ENCODE measurements around the gene RAB3IL1.

RAB3IL1 gene

GRCh38 chr11:61923166-61924063, 6.0 kb upstream of the RAB3IL1 start:
- no peaks in the 10 kb centered on the region for H3K79me2 ChIP-seq (ENCODE audit: insufficient read depth, low read depth)
- no peak for TF ChIP-seq CTCF (conservative IDR thresholded peaks at IDR 0.05; ENCODE audit: low read depth, low read length)
- H3K4me1 ChIP-seq (ENCODE audit: low read depth, poor library complexity, severe bottlenecking), result no peaks in the 10 kb centered on the region
- no peak overlapping the region for H3K9ac ChIP-seq
- H3K4me2 ChIP-seq, result no peak overlapping the region
- no peak overlapping the region; the same call in 1 of the 2 replicates for H2AFZ ChIP-seq (ENCODE audit: low read depth)
- H4K20me1 ChIP-seq (ENCODE audit: insufficient read depth), result no peaks in the 10 kb centered on the region
- no peak overlapping the region for H3K4me3 ChIP-seq (IDR thresholded peaks at IDR 0.05; ENCODE audit: insufficient read depth, low read depth, low read length)
- H3K27ac ChIP-seq, result no peak overlapping the region
- H3K36me3 ChIP-seq (ENCODE audit: insufficient read depth), result no peaks in the 10 kb centered on the region
- H3K27me3 ChIP-seq (ENCODE audit: insufficient read depth, low read depth), result no peaks in the 10 kb centered on the region

GRCh38 chr11:61922539-61922938, 5.2 kb upstream of the RAB3IL1 start:
- Histone ChIP-seq H3K4me1 (ENCODE audit: low read depth, poor library complexity, severe bottlenecking) (peaks cover 5% of the 10 kb centered on the region), H4K20me1 (ENCODE audit: insufficient read depth) (no peaks in the 10 kb centered on the region), H2AFZ (ENCODE audit: low read depth) (no peak overlapping the region), H3K36me3 (ENCODE audit: insufficient read depth) (no peaks in the 10 kb centered on the region), H3K4me3 (IDR thresholded peaks at IDR 0.05; ENCODE audit: insufficient read depth, low read depth, low read length) (no peak overlapping the region), H3K9ac (no peak overlapping the region), H3K4me2 (no peak overlapping the region), H3K27me3 (ENCODE audit: insufficient read depth, low read depth) (no peaks in the 10 kb centered on the region), H3K27ac (no peak overlapping the region), H3K79me2 (ENCODE audit: insufficient read depth, low read depth) (no peaks in the 10 kb centered on the region)
- TF ChIP-seq CTCF (conservative IDR thresholded peaks at IDR 0.05; ENCODE audit: low read depth, low read length), result no peak

GRCh38 chr11:61921446-61921845, 4.1 kb upstream of the RAB3IL1 start:
- no peak overlapping the region for H3K9ac ChIP-seq
- H4K20me1 ChIP-seq (ENCODE audit: insufficient read depth), result no peaks in the 10 kb centered on the region
- no peak for TF ChIP-seq CTCF (conservative IDR thresholded peaks at IDR 0.05; ENCODE audit: low read depth, low read length)
- no peaks in the 10 kb centered on the region for H3K79me2 ChIP-seq (ENCODE audit: insufficient read depth, low read depth)
- no peak overlapping the region for H3K4me3 ChIP-seq (IDR thresholded peaks at IDR 0.05; ENCODE audit: insufficient read depth, low read depth, low read length)
- no peaks in the 10 kb centered on the region for H3K27me3 ChIP-seq (ENCODE audit: insufficient read depth, low read depth)
- H2AFZ ChIP-seq (ENCODE audit: low read depth), result no peak overlapping the region
- H3K4me2 ChIP-seq, result no peak overlapping the region
- H3K27ac ChIP-seq, result no peak overlapping the region
- peaks cover 7% of the 10 kb centered on the region for H3K4me1 ChIP-seq (ENCODE audit: low read depth, poor library complexity, severe bottlenecking)
- H3K36me3 ChIP-seq (ENCODE audit: insufficient read depth), result no peaks in the 10 kb centered on the region

GRCh38 chr11:61919705-61920631, 2.6 kb upstream of the RAB3IL1 start:
- no peak for TF ChIP-seq CTCF (conservative IDR thresholded peaks at IDR 0.05; ENCODE audit: low read depth, low read length)
- Histone ChIP-seq H3K4me3 (IDR thresholded peaks at IDR 0.05; ENCODE audit: insufficient read depth, low read depth, low read length) (no peak overlapping the region), H3K27me3 (ENCODE audit: insufficient read depth, low read depth) (no peaks in the 10 kb centered on the region), H4K20me1 (ENCODE audit: insufficient read depth) (no peaks in the 10 kb centered on the region), H3K27ac (no peak overlapping the region), H3K79me2 (ENCODE audit: insufficient read depth, low read depth) (no peaks in the 10 kb centered on the region), H3K4me1 (ENCODE audit: low read depth, poor library complexity, severe bottlenecking) (peaks cover 8% of the 10 kb centered on the region), H3K4me2 (no peak overlapping the region), H3K36me3 (ENCODE audit: insufficient read depth) (no peaks in the 10 kb centered on the region), H2AFZ (ENCODE audit: low read depth) (no peak overlapping the region), H3K9ac (no peak overlapping the region)

Data from KMS-11 (cell line).